ENCODE measurements around the gene SLC9A3.

SLC9A3 gene

DNA sequence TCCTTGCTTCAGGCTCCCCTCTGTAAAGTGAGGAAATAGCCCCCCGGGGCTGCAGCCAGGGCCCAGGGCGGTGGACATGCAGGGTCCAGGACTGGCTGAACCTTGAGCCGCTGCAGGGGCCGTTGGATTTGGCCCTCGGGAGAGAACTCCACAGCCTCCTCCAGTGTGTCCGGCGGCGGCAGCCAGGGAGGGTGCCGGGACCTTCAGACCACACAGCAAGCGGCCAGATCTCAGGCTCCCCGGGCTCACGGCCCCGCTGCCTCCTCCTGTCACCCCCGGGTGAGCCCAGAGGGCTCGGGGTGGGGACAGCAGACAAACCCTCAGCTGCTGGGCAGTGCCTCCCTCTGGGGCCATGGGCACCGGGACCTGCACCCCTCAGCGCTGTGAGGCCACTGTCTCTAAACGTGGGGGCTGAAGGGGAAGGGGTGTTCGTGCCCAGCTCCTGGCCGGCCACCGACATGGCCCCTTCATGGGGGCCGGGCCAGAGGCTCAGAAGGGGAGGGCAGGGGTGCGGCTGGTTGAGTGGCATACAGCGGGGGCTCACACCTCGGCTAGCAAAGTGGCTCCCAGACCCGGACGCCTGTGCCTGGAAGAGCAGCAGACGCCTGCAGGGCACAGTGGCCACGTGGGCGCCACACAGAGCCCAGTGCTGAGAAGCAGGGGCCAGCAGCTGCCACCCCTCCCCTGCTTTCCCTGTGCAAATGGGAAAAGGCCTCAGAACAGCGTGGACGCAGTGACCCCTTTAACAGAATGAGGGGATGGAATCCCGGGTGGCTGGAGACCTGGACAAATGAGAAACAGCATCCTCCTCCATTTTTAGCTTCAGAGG, 19.7 kb downstream of the SLC9A3 start:
- no peak for DNase-seq

DNA sequence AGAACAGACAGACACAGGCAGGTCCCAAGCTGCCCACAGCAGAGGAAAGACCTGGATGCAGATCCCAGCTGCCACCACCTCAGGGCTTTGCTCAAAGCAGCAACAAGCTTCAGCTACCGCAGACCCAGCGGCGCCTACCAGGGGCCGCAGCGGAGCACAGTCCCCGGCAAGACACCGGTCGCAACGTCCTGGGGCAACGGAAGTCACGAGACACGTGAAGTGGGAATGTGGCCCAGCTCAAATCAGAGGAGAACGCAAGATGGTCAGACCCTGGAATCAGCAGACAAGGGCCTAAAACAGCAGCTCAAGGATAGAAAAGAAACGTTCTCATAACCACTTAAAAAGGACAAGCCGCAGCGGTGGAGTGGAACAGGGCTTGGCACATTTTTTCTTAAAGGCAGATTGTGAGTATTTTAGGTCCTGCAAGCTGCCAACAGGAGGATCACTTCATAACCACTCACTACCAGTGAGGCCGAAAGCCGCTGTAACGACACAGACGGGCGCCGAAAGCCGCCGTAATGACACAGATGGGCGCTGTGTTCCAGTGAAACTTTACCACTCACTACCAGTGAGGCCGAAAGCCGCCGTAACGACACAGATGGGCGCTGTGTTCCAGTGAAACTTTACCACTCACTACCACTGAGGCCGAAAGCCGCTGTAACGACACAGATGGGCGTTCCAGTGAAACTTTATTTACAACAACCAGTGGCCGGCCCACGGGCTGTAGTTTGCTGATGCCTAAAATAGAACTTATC, 21.7 kb downstream of the SLC9A3 start:
- no peak for DNase-seq

DNA sequence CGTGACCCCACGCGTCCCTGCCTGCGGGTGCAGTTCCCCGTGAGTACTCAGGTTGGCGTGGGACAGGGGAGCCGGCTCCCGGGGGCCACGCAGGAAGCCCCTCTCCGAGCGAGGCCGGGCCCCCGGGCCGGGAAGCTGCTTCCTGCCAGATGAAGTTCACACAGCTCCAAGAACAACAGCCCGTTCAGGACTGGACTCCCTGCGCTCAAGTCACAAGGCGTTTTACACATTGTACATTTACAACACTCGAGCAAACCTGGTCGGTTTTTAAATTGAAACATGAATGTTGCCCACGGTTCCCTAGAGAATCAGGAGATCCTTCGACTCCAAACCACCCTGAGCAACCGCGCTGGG, 22.4 kb downstream of the SLC9A3 start:
- DNase-seq = no peak

DNA sequence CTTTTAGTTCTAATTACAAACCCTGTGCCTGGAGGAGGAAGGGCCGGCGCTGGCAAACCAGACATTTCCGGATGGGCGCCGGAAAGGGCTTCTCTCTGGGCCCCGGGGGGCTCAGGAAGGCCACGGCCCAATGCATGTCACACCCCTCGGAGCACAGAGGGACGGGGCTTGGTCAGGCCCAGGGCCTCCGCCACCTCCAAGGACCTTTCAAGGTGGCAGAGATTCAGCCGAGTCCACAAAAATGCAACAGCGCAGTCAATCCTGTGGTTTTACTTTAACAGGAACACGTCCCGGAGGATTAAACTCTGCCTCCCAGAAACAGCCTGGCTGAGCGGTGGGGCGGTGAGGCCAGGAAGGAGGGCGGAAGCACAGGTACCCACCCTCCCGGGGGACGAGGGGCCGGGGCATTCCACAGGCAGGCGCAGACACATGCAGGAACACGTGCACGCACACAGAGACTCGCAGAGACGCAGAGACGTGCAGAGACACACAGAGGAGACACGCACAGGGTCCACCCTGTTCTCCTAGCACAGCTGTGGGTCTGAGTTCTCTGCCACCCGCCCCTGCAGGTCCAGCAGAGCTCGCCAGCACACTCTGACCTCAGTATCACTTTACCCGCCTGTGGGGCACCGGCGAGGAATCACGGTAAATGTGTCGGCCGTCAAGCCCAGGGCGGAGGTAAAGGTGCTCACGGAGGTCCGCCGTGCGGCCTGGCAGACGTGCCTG, 23.0 kb downstream of the SLC9A3 start:
- no peak for DNase-seq

DNA sequence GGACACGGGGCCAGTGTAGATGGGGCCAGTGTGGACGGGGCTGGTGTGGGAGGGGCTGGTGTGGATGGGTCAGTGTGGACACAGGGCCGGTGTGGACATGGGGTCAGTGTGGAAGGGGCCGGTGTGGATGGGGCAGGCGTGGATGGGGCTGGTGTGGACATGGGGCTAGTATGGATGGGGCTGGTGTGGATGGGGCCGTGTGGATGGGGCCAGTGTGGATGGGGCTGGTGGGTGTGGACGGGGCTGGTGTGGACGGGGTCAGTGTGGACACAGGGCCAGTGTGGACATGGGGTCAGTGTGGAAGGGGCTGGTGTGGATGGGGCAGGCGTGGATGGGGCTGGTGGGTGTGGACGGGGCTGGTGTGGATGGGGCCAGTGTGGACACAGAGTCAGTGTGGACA, 23.8 kb downstream of the SLC9A3 start:
- DNase-seq = no peak

DNA sequence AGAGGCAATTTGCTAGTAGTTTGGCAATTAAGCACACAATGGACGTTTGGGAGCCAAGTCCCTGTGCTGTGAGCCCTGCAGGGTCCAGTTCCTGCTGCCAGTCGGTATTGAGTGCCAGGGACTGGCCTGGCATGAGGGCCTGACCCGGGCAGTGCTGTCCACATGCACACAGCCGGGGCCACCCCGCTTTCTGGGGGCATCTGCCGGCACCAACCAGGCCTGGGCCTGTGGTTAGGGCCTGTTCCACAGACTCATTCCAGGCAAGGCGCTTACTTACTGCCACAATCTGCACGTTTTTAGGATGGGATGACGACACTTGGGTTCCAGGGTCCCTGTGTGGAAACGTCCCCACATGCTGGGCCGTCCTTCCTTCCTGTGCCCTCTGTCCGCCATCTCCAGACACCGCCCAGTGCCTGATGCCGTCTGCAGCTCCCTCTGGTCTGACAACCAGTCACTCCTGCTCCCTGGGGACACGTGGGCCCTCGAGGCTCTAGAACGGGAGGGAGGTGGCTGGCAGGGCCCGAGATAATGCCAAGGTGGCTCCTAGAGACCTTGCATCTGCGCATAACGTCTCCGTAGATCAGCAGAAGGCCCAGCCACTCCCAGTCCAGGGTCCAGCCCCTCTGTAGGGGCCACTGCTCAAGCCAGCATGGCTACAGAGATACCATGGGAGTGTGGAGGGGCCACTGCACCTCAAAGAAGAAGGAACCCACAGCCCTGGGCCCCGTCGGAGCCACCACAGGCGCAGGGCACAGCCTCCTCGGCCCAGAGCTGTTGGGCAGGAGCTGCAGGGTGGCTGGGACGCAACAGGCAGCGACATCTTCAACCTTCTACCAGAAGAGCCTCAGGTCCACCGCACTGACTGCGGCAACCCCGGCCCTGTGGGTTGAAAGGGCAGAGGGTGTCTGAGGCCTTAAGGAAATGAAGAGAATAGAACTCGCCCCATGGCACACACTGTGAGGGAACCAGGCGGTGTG, 24.7 kb downstream of the SLC9A3 start:
- no peak for DNase-seq

DNA sequence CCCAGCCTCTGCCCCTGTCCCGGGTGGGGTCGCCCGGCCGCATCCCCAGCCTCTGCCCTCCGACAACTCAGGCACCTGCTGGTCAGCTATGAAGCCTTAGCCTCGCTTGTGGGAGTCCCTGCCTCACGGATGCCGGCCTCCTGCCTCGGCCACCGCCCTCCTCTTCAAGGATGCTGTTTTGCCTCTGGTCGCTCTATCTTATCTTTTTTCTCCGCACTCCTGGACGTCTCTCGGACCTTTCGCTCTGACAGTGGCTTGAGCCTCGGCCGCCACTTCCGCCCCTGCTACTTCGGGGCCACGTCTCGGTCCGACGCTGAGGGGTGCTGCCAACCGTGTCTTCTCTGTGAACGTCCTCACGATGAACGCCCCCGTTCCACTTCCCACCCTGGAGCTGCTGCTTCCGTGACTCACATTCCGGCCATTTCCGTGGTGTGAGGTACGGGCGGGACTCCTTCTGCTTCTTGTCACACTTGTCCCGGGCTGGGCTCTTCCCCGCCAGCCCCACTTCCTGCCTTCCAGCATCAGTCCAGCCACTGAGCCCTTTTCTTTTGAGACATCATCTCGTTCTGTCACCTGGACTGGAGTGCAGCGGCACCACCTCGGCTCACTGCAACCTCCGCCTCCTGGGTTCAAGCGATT, 26.3 kb downstream of the SLC9A3 start:
- DNase-seq = no peak

DNA sequence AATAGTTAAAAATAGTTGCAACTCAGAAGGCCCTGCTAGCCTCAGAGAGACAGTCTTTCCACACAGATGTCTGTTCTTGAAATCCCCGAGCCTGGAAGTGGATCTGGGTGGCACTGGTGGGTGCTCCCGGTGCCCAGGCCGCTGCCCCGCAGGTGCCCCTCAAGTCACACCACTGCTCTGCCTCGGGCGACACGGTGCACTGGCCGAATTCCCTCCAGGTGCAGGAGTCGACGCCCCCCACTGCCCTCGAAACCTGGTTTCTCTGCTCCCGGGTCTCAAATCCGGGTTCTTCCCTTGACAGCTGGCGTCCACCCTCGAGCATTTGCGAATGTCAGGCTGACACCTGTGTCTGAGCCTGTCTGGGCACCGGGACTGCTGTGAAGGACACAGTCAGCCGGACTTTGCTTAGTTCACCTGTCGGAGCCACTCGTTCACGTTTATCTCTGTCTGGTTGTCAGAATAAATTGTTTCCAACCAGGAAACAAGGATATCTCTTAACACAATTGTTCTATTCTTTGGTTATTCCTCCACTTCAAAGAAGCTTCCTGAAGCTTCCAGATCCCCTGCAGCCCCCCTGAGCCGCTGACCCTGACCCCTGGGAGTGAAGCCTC, 27.1 kb downstream of the SLC9A3 start:
- DNase-seq = no peak

DNA sequence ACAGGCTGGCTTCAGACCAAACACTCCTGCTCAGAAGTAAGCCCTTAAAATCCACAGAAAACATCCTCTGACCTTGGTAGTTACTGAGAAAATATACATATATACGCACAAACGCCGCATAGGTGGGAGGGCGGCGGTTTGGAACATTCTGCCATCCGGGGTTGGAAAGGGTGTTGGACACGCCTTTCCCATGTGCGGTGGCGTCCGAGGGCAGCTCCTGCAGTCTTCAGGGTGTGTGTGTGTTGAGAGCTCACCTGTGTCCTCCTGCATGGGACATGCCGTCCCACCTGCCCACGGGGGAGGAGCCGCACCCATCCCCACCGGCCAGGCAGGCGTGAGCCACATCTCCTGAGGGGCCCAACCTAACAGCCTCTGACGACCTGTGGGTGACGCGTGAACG, 28.2 kb downstream of the SLC9A3 start:
- no peak for DNase-seq

DNA sequence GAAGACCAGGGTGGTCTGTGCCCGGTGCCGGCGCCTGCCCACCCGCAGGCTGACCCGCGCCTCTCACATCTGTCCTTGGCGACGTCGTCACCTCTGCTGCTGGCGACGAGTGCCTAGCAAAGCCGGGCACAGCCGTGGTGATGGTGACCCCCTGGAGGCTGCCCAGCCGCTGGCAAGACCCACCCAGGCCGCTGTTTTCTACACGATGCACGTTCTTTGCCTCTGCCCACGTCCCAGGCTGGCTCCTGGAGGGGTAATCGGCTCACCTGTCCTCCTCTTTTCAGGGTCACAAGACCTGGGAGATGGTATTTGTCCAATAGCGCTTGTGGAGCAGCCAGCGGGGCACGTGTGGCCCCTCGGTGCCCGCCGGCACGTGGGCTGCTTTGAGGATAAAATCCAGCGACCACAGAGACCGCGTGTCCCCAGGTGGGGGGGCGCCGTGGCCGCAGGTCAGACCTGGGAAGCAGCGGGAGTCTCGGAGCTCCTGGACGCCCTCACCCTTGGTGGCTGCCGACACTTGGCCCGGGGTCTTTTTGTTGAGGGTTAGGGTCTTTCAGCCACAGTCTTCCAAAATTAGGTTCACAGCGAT, 29.5 kb downstream of the SLC9A3 start:
- DNase-seq = no peak

DNA sequence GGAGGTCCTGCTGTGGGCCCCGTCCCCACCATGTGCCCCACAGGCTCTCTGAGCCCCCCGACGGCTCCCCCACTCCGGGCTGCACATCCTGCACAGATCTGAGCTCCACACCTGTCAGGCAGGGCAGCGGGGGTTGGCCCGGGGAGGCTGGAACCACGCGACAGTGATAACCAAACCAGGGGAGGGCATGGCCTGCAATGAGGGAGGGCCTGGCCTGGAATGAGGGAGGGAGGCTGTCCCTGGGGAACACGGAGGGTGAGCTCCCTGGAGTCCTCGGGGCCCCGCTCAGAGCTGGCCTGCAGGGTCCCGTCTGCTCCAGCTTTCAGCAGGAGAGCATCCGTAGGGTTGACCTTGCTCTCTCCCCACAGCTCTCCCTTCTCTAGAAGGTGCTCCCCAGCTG, 30.5 kb downstream of the SLC9A3 start:
- DNase-seq = no peak

DNA sequence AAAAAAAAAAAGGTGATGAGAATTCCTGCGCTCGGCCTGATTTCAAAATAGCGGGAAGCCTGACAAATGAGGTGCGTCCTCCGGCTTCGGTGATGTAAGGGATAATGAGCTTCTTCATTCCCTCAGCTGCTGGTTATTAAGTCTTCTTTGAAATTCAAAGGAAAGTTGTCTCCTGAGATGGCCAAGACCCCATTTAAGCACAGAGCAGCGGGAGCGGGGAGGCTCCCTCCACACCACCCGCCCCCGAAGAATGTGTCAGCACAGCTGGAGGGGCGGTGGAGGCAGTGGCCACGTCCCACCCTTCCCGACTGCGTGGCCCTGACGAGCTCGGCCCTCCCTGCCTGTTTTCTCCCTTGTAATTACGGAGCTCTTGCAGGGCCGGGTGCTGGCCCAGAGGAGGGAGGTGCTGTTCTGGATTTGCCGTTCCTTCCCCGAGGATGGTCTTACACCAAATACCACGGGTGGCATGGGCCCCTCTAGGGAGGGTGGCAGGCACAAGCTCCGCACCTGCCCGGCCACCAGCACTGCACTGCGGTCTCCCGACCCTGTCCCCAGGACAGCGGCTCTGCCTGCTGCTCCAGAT, 31.0 kb downstream of the SLC9A3 start:
- DNase-seq = no peak

DNA sequence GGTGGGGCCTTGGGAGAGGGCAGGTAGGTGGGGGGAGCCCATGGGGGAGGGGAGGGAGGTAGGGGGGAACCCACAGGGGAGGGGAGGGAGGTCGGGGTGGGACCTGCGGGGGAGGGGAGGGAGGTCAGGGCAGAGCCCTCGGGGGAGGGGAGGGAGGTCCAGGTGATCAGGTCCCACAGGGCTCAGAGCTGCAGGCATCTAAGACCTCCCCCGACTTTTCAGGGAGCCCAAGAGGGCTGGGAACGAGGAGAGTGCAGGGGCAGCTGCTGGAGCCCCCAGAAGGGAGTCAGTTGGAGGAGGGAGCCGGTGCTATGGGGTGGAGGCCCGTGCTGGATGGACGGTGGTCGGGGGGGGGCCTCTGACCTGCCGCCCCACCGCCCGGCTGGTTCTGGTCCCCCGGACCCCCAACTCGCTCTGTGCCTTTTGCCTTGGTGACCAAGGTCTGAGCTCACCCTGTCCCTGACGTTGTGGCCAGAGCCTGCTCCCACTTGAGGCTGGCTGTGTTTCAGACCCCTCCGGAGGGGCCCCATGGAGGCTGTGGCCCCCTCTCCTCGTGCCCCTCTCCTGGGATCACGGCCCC, 31.8 kb downstream of the SLC9A3 start:
- no peak for DNase-seq

DNA sequence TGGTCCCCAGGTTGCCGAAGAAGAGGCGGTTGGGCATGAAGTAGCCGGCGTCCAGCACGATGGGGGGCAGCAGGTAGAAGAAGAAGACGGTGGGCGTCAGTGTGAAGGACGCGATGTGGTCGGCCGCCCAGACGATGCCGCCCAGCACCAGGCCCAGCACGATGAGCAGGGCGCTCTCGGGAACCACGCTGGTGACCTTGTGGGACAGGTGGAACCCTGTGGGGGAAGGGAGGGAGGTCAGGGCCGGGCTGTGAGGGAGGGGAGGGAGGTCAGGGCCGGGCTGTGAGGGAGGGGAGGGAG, 32.4 kb downstream of the SLC9A3 start:
- no peak for DNase-seq

DNA sequence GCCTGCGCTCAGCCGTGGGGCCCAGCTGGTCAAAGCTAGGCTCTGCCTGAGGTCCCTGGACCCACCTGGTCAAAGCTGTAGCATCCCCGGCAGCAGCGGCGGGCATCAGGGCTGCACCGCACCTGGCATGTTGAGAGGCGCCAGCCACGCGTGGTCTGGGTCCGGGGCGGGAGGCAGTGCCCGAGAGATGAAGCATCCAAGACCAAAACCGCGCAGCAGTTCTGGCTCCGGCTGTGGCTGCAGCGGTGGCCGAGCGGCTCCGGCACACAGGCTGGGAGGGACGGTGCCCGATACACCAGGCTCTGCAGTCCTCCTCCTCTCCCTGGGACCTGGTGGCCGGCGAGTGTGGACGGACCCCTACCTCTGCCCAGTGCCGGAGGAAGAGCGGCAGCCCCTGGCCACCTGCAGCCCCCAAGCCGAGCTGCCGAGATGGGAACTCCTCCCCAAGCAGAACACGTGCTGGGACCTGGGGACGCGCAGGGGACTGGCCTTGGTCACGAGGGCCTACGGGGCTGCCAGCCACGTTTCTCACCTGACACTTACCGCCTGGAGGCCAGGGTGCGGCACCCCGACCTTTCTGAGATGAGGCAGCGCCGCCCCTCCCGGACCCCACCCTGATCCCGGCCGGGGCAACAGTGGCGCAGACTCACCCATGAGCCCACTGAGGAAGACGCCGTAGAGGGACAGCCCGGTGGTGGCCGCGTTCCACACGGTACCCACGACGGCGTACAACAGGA, 33.0 kb downstream of the SLC9A3 start:
- no peak for DNase-seq

DNA sequence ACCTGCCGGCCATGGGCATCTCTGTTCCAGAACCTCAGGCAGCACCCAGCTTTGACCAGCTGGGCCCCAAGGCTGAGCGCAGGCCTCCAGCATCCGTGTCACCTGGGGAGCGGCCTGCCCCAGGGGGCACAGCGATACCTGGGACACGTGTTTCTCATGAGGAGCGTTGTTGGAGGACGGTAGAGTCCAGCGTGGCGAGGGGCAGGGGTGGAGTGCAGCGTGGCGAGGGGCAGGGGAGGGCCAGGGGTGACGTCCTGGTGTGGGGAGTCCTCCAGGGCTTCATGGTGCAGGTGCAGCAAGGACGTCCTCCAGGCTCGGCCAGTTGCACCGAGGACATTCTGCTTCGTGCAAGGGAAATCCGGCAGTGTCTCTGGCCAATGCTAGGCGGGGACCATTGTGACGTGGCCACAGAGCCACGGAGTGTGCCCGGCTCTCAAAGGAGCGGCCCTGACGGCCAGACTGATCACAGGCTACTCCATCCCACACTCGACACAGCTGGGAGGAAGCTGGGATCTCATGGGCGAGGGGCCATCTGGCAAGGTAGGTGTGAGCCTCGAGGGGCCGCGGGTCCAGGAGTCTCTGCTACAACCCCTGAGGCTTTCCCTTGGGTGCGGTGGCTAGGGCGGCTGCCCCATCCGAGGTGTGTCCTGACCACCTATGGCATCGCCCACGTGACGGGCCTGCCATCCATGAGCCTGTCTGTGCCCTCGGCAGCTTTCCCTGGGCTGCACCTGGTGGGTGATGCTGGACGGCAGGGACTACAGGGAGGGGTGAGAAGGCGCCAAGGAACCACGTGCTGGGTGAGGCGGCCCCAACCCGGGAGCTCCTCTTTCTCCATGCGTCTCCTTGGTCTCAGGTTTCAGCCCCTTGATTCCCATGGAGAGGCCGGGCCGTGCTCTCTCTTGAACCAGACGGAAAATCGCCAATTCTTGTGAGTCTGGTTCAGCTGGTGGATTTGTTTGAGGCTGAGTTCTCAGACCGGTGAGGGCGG, 33.8 kb downstream of the SLC9A3 start:
- DNase-seq = no peak

DNA sequence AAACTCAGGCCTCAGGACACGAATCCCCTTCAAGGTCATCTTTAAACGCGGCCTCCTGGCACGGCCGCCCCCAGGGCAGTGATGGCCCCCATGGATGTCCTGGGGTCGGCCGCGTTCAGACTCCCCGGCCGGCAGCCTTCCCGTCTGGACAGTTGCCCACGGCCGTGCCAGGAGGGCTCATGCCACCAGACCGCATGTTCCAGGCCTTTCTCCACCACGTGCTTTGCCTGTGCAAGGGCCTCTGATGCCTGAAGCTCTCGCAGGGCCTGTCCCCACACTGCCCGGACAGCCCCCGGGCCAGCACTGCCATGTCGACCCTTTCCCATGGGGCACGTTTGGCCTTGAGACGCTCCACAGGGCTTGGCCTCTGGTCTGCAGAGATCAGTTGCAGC, 34.6 kb downstream of the SLC9A3 start:
- DNase-seq = no peak

Data from CD4-positive, alpha-beta T cell treated with Interleukin-4 for 1 hour (primary cell).